H1 (cell line): ENCODE measurements around the gene NMT1. TPM values are rescaled to one million over a fixed set of nuclear protein-coding genes. Genes with fewer than 3 reads are reported as not detected.

ENCODE experiments used
- CTCF ChIA-PET: fragments of 300-600 bp; sonication (Branson Sonifier 250); formaldehyde crosslinking; loops from one replicate; lab custom pipeline; 2021; ENCODE audit not compliant: partially characterized antibody; lab: Charles Lee
- POLR2A ChIA-PET: fragments of 300-600 bp; sonication (Branson Sonifier 250); formaldehyde crosslinking; loops from one replicate; lab custom pipeline; 2021; ENCODE audit warnings: inconsistent platforms; ENCODE audit not compliant: partially characterized antibody; lab: Charles Lee
- DNase-seq, 2 experiments: peaks; one replicate each; pipeline versions ENCODE4 v3.0.0 to v3.0.0-alpha.2; 2010 to 2022; ENCODE audit warnings: low spot score in 2 of 2, low read depth in 1 of 2, mixed read lengths in 1 of 2
- FAIRE-seq: peaks from 2 replicates; lab custom pipeline; 2011; peaks lifted over from hg19 to GRCh38; lab: Jason Lieb, UNC
- H2AFZ ChIP-seq: 2 replicates; pipeline ENCODE4 v1.8.1; 2012; ENCODE audit warnings: low read length, inconsistent platforms
- H2AK5ac ChIP-seq: 2 replicates; pipeline ENCODE4 v1.6.1; 2013; ENCODE audit warnings: low read depth, low read length
- H2BK120ac ChIP-seq: replicated peaks from 2 replicates; pipeline ENCODE3; 2013; ENCODE audit warnings: low read depth, low read length, inconsistent platforms
- H2BK12ac ChIP-seq: 2 replicates; pipeline ENCODE4 v1.6.1; 2013; ENCODE audit warnings: low read depth, low read length
- H2BK15ac ChIP-seq: 2 replicates; pipeline ENCODE4 v1.6.1; 2013; ENCODE audit warnings: low read length
- H2BK20ac ChIP-seq: 2 replicates; pipeline ENCODE4 v1.6.1; 2013; ENCODE audit warnings: low read length
- H2BK5ac ChIP-seq: 2 replicates; pipeline ENCODE4 v1.6.1; 2013; ENCODE audit warnings: low read depth, low read length
- H3K14ac ChIP-seq: 2 replicates; pipeline ENCODE4 v1.6.1; 2013; ENCODE audit warnings: inconsistent platforms; ENCODE audit not compliant: insufficient read length
- H3K18ac ChIP-seq: 2 replicates; pipeline ENCODE4 v1.6.1; 2013; ENCODE audit warnings: low read length; ENCODE audit errors: extremely low read depth
- H3K23ac ChIP-seq: 2 replicates; pipeline ENCODE4 v1.6.1; 2013; ENCODE audit warnings: inconsistent platforms; ENCODE audit not compliant: insufficient read length
- H3K23me2 ChIP-seq: 2 replicates; pipeline ENCODE4 v1.6.1; 2013; ENCODE audit warnings: low read depth, low read length
- H3K27ac ChIP-seq: 2 replicates; pipeline ENCODE4 v1.6.1; 2011; ENCODE audit warnings: low read depth, low read length, inconsistent platforms
- H3K27me3 ChIP-seq, 4 experiments: replicated peaks in 1 of 4; 1 replicate in 1 of 4; 2 replicates in 3 of 4; pipeline versions ENCODE4 v1.6.1 to v1.8.1; 2011 to 2013; ENCODE audit warnings: low read length in 3 of 4, mild to moderate bottlenecking in 3 of 4, inconsistent platforms in 2 of 4, mixed read lengths in 2 of 4, moderate library complexity in 1 of 4; ENCODE audit not compliant: control insufficient read depth in 3 of 4, insufficient read depth in 3 of 4; ENCODE audit errors: extremely low read depth in 1 of 4
- H3K36me3 ChIP-seq, 4 experiments: 2 replicates each; pipeline versions ENCODE4 v1.6.1 to v1.8.1; 2011 to 2013; ENCODE audit warnings: mild to moderate bottlenecking in 4 of 4, low read length in 3 of 4, moderate library complexity in 2 of 4, control low read depth in 1 of 4, inconsistent platforms in 1 of 4; ENCODE audit not compliant: insufficient read depth in 4 of 4, control insufficient read depth in 2 of 4
- H3K4ac ChIP-seq: replicated peaks from 2 replicates; pipeline ENCODE3; 2013; ENCODE audit warnings: low read length, low read depth, mixed read lengths, inconsistent platforms; ENCODE audit not compliant: insufficient read length
- H3K4me1 ChIP-seq, 4 experiments: replicated peaks in 1 of 4; 1 replicate in 1 of 4; 2 replicates in 3 of 4; pipeline versions ENCODE4 v1.6.1 to v1.8.1; 2011 to 2013; ENCODE audit warnings: low read length in 3 of 4, inconsistent platforms in 2 of 4, mixed read lengths in 1 of 4; ENCODE audit not compliant: insufficient read depth in 4 of 4, control insufficient read depth in 3 of 4
- H3K4me2 ChIP-seq, 2 experiments: 2 replicates each; pipeline versions ENCODE4 v1.6.1 to v1.8.1; 2011 to 2013; ENCODE audit warnings: low read depth in 2 of 2, low read length in 2 of 2, control low read depth in 1 of 2, inconsistent platforms in 1 of 2, mild to moderate bottlenecking in 1 of 2; ENCODE audit not compliant: insufficient read depth in 1 of 2
- H3K4me3 ChIP-seq, 4 experiments: fragments of 200-600, 300-600 bp in 1 of 4; sonication (generic), shearing (Covaris generic), sonication (Bioruptor Twin) in 1 of 4; 2 replicates each; pipeline versions ENCODE4 v1.5.1 to v1.8.1; 2011 to 2016; ENCODE audit warnings: low read length in 4 of 4, low read depth in 3 of 4, control low read depth in 2 of 4, inconsistent platforms in 2 of 4, mild to moderate bottlenecking in 2 of 4, mixed read lengths in 1 of 4, moderate library complexity in 1 of 4; ENCODE audit not compliant: insufficient read depth in 2 of 4; ENCODE audit errors: extremely low read depth in 1 of 4
- H3K56ac ChIP-seq: replicated peaks from 2 replicates; pipeline ENCODE3; 2013; ENCODE audit warnings: low read depth, mild to moderate bottlenecking, mixed read lengths, low read length, inconsistent platforms; ENCODE audit not compliant: insufficient read length
- H3K79me1 ChIP-seq: 2 replicates; pipeline ENCODE4 v1.6.1; 2013; ENCODE audit warnings: low read depth, low read length, control low read depth
- H3K79me2 ChIP-seq, 2 experiments: 2 replicates each; pipeline versions ENCODE4 v1.6.1 to v1.8.1; 2012 to 2013; ENCODE audit warnings: low read length in 2 of 2, mild to moderate bottlenecking in 2 of 2, inconsistent platforms in 1 of 2; ENCODE audit not compliant: insufficient read depth in 2 of 2, control insufficient read depth in 1 of 2
- H3K9ac ChIP-seq, 4 experiments: replicated peaks in 1 of 4; 1 replicate in 1 of 4; 2 replicates in 3 of 4; pipeline versions ENCODE4 v1.6.1 to v1.8.1; 2011 to 2013; ENCODE audit warnings: low read depth in 3 of 4, low read length in 3 of 4, control low read depth in 2 of 4, mild to moderate bottlenecking in 2 of 4, moderate library complexity in 2 of 4, inconsistent platforms in 1 of 4; ENCODE audit errors: extremely low read depth in 1 of 4
- H3K9me3 ChIP-seq, 2 experiments: 2 replicates each; pipeline versions ENCODE4 v1.6.1 to v1.8.1; 2012 to 2013; ENCODE audit warnings: mild to moderate bottlenecking in 2 of 2, moderate library complexity in 2 of 2, control low read depth in 1 of 2, inconsistent platforms in 1 of 2, low read depth in 1 of 2, low read length in 1 of 2, mixed read lengths in 1 of 2; ENCODE audit not compliant: insufficient read depth in 2 of 2
- H4K20me1 ChIP-seq, 2 experiments: replicated peaks in 1 of 2; 2 replicates each; pipeline versions ENCODE3 to v1.8.1; 2011 to 2013; ENCODE audit warnings: inconsistent platforms in 2 of 2, low read length in 2 of 2, mild to moderate bottlenecking in 1 of 2; ENCODE audit not compliant: insufficient read depth in 2 of 2, control insufficient read depth in 1 of 2
- H4K5ac ChIP-seq: 2 replicates; pipeline ENCODE4 v1.6.1; 2013; ENCODE audit warnings: low read length, low read depth, mixed read lengths, inconsistent platforms; ENCODE audit not compliant: insufficient read length
- H4K8ac ChIP-seq: 2 replicates; pipeline ENCODE4 v1.8.0; 2013; ENCODE audit warnings: mild to moderate bottlenecking, moderate library complexity, low read length, inconsistent platforms; ENCODE audit not compliant: insufficient read depth; ENCODE audit errors: extremely low read depth
- H4K91ac ChIP-seq: replicated peaks from 2 replicates; pipeline ENCODE3; 2013; ENCODE audit warnings: low read length, mixed read lengths, inconsistent platforms; ENCODE audit not compliant: insufficient read length
- EP300 ChIP-seq, 2 experiments: IDR thresholded peaks; 1 replicate in 1 of 2; 2 replicates in 1 of 2; pipeline ENCODE4 v1.6.1; 2011 to 2012; ENCODE audit warnings: low read depth in 2 of 2, low read length in 2 of 2, mild to moderate bottlenecking in 2 of 2, borderline replicate concordance in 1 of 2, inconsistent platforms in 1 of 2, moderate library complexity in 1 of 2
- FOSL1 ChIP-seq: IDR thresholded peaks from 2 replicates; pipeline ENCODE4 v1.6.1; 2011; ENCODE audit warnings: mild to moderate bottlenecking, low read depth, low read length, moderate library complexity; ENCODE audit not compliant: insufficient read depth
- JUN ChIP-seq: IDR thresholded peaks from 2 replicates; pipeline ENCODE4 v1.6.1; 2011; ENCODE audit warnings: low read depth, mild to moderate bottlenecking, improper control_type of control experiment, low read length
- KDM5A ChIP-seq: fragments of 200-600 bp; IDR thresholded peaks from 2 replicates; pipeline ENCODE4 v1.7.1; 2012; ENCODE audit warnings: mild to moderate bottlenecking, low read length, inconsistent platforms, mixed read lengths
- NANOG ChIP-seq: IDR thresholded peaks from 2 replicates; pipeline ENCODE4 v1.6.1; 2011; ENCODE audit warnings: low read length, low read depth, mild to moderate bottlenecking, inconsistent platforms; ENCODE audit not compliant: insufficient read depth, poor library complexity, severe bottlenecking
- POLR2A ChIP-seq, 2 experiments: IDR thresholded peaks; 1 replicate in 1 of 2; 2 replicates in 1 of 2; pipeline ENCODE4 v1.6.1; 2011; ENCODE audit warnings: low read depth in 2 of 2, low read length in 2 of 2, mild to moderate bottlenecking in 2 of 2; ENCODE audit errors: control extremely low read depth in 1 of 2
- POLR2AphosphoS5 ChIP-seq: IDR thresholded peaks from 2 replicates; pipeline ENCODE4 v1.6.1; 2011; ENCODE audit warnings: low read depth, low read length
- RFX5 ChIP-seq: IDR thresholded peaks from 2 replicates; pipeline ENCODE4 v1.6.1; 2011; ENCODE audit warnings: low read depth, low read length, improper control_type of control experiment, borderline replicate concordance
- RNF2 ChIP-seq: fragments of 200-900, 300-1000 bp; sonication (generic); IDR thresholded peaks from 2 replicates; pipeline ENCODE4 v1.7.1; 2016; ENCODE audit warnings: borderline replicate concordance, low read depth, mild to moderate bottlenecking, antibody characterized with exemption, low read length; ENCODE audit not compliant: poor library complexity, severe bottlenecking; ENCODE audit errors: missing control alignments
- SIRT6 ChIP-seq: IDR thresholded peaks from one replicate; pipeline ENCODE4 v1.7.1; 2012; ENCODE audit warnings: low read length, inconsistent platforms
- WGBS, 2 experiments: shearing (Covaris generic) in 1 of 2; methylation state at CpG; one replicate each; pipeline versions ENCODE4 v1.1.6 to v1.1.7; 2013 to 2015; ENCODE audit warnings: low lambda C conversion rate in 2 of 2, mixed read lengths in 2 of 2, inconsistent platforms in 1 of 2, low coverage in 1 of 2, missing lambda C conversion rate in 1 of 2; ENCODE audit not compliant: insufficient replicate concordance in 2 of 2, insufficient coverage in 1 of 2, insufficient read length in 1 of 2; ENCODE audit errors: extremely low coverage in 1 of 2, missing lambda C conversion rate in 1 of 2; 5-methylcytosine and 5-hydroxymethylcytosine counted together
- polyA plus RNA-seq, 7 experiments: library from polyadenylated mRNA; depleted of rRNA in 3 of 7; stranded (reverse) in 5 of 7; unstranded in 2 of 7; fragments of >200 nt in 5 of 7; fragments of 200-250 nt in 2 of 7; gene quantifications; 1 replicate in 5 of 7; 2 replicates in 1 of 7; 4 replicates in 1 of 7; pipeline versions ENCODE4 v1.2.1 to v1.2.3, GENCODE V29; 2011 to 2013; ENCODE audit warnings: missing spikeins in 2 of 7, mixed read lengths in 2 of 7
- total RNA-seq: library from RNA; stranded (reverse); fragmentation: NEBNext Ultra II Directional; extraction: Animal tissue kit (Norgen Biotek cat#: 25700); gene quantifications from 2 replicates; pipeline ENCODE4 v1.2.1, GENCODE V29; 2021
- TF ChIP-seq, protein P1 (sequence below), 3 experiments: IDR thresholded peaks; 1 replicate in 2 of 3; 2 replicates in 1 of 3; pipeline versions ENCODE4 v1.5.1 to v1.6.1; 2011; ENCODE audit warnings: low read length in 3 of 3, mild to moderate bottlenecking in 3 of 3, inconsistent platforms in 2 of 3, low read depth in 1 of 3, moderate library complexity in 1 of 3; ENCODE audit not compliant: insufficient read depth in 1 of 3; ENCODE audit errors: control extremely low read depth in 1 of 3

Gene NMT1
- total and polyA plus RNA-seq, 2 of the 8 experiments (the other 6 are each of a cell fraction or from before 2014, with no cell fraction given), result 42.9 to 149 TPM

DNA sequence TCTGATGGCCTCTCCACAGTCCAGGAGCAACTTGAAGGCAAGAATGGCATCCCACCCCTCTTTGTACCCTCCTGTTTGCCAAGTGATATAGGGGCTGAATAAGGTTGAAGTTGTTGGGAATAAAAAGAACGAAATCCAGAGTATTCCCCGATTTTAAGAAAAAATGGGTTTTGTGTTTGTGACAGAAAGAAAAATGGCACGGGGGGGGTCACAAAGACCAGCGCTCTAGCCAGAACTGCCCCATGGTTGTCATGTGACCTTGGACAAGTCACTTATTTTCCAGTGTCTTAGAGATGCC lies 85.4 kb downstream of the NMT1 start:
- Histone ChIP-seq H2BK5ac (peak overlapping the region; percentile 96; the same call in 1 of the 2 replicates), H3K56ac (no peak overlapping the region), H4K8ac (no peak overlapping the region), H3K79me2 (peaks cover 0 to 21% of the 10 kb centered on the region in 2 experiments; a peak in 2 of 4 replicates), H3K79me1 (peaks cover 3% of the 10 kb centered on the region; the same call in 1 of the 2 replicates), H2BK15ac (peak overlapping the region; percentile 72; the same call in 1 of the 2 replicates), H3K27me3 (no peaks in the 10 kb centered on the region), H3K9me3 (no peaks in the 10 kb centered on the region), H4K5ac (no peak overlapping the region), H2AFZ (no peak overlapping the region), H4K20me1 (peaks cover 2 to 10% of the 10 kb centered on the region in 2 experiments), H3K23me2 (peaks cover 22% of the 10 kb centered on the region), H3K27ac (no peak overlapping the region), H3K18ac (no peak overlapping the region), H3K4me2 (peak overlapping the region; percentile 68 to 70), H2BK12ac (peak overlapping the region; percentile 60), H2BK20ac (no peak overlapping the region), H4K91ac (peak overlapping the region; percentile 32), H3K23ac (no peak overlapping the region), H3K9ac (no peak overlapping the region), H3K4me1 (peaks cover 3 to 23% (median 19%) of the 10 kb centered on the region in 4 experiments), H2AK5ac (peak overlapping the region; percentile 85), H3K36me3 (no peaks in the 10 kb centered on the region), H3K14ac (no peak overlapping the region), H3K4ac (no peak overlapping the region), H2BK120ac (no peak overlapping the region), H3K4me3 (peak overlapping the region in 2 of 4 experiments; percentile 69 to 93; a peak in 5 of 8 replicates)
- 88% methylated on average over 4 of the region's 4 CpGs; no CpG with 5 or more reads in 1 of the 2 experiments for WGBS, 2 experiments
- CTCF ChIA-PET, result interaction anchor here (0.8 to 9.4 kb wide), 3 partner anchors 12 to 52 kb away, joined by 3 to 187 read pairs (median 29); partner anchors contain the start of gene ACBD4
- no peak for FAIRE-seq
- DNase-seq, result no peak
- POLR2A ChIA-PET, result interaction anchor here (0.9 to 20.3 kb wide), 4 partner anchors 14 to 255 kb away, joined by 3 to 1076 read pairs (median 192); partner anchors contain the start of genes ACBD4, HEXIM2 and PLCD3
- TF ChIP-seq EP300 (IDR thresholded peaks at IDR 0.05; ENCODE audit: borderline replicate concordance in 1 of 2, low read depth in 2 of 2, low read length in 2 of 2) (no peak), POLR2A (IDR thresholded peaks at IDR 0.05; ENCODE audit: control extremely low read depth in 1 of 2, low read depth in 2 of 2, low read length in 2 of 2) (no peak), JUN (no peak), NANOG (no peak), KDM5A (no peak), FOSL1 (no peak), SIRT6 (no peak), RNF2 (no peak), RFX5 (no peak), POLR2AphosphoS5 (no peak)
- TF ChIP-seq, protein P1, sequence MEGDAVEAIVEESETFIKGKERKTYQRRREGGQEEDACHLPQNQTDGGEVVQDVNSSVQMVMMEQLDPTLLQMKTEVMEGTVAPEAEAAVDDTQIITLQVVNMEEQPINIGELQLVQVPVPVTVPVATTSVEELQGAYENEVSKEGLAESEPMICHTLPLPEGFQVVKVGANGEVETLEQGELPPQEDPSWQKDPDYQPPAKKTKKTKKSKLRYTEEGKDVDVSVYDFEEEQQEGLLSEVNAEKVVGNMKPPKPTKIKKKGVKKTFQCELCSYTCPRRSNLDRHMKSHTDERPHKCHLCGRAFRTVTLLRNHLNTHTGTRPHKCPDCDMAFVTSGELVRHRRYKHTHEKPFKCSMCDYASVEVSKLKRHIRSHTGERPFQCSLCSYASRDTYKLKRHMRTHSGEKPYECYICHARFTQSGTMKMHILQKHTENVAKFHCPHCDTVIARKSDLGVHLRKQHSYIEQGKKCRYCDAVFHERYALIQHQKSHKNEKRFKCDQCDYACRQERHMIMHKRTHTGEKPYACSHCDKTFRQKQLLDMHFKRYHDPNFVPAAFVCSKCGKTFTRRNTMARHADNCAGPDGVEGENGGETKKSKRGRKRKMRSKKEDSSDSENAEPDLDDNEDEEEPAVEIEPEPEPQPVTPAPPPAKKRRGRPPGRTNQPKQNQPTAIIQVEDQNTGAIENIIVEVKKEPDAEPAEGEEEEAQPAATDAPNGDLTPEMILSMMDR (IDR thresholded peaks at IDR 0.05; ENCODE audit: control extremely low read depth in 1 of 3, insufficient read depth in 1 of 3, low read depth in 1 of 3, low read length in 3 of 3), result no peak
